ENCODE results near the gene SLC35D1.
"Not testable (repeated sequence)": the region's sequence is repeated elsewhere in the genome, so short reads cannot be mapped to it uniquely, and the experiment has no call there.

Gene SLC35D1

GRCh38 chr1:67053785-67054772, at the start of gene SLC35D1:
SLC35D1 (minus strand) TSS chr1:67054148; CDS start chr1:67054013, 135 bp downstream.
- DNase-seq (ENCODE audit: low read depth in 2 of 2), result peak; percentile 64 to 69

GRCh38 chr1:67103548-67103947, 49.6 kb upstream of the SLC35D1 start:
- no peak for DNase-seq (ENCODE audit: low read depth in 2 of 2)

- no peak for DNase-seq (ENCODE audit: low read depth in 2 of 2)
These were observed 46.9 kb upstream of the SLC35D1 start for GRCh38 chr1:67100833-67101232.

DNA sequence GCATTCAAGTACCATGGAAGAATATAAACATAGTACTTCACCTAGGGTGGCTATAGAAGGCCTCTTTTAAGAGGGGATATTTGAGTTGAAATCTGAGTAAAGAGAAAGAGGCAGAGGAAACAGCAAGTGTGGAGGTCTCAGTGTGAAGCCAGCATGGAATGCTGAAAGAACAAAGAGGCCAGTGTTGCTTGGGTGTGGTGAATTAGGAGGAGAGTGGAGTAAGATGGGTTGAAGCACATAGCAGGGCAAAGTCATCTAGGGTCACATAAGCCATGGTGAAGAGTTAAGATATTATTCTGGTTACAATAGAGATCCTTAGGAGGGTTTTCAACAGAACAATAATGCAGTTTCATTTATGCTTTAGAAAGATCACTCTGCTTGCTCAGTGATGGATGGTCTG, 43.4 kb upstream of the SLC35D1 start:
- no peak for DNase-seq (ENCODE audit: low read depth in 2 of 2)

DNA sequence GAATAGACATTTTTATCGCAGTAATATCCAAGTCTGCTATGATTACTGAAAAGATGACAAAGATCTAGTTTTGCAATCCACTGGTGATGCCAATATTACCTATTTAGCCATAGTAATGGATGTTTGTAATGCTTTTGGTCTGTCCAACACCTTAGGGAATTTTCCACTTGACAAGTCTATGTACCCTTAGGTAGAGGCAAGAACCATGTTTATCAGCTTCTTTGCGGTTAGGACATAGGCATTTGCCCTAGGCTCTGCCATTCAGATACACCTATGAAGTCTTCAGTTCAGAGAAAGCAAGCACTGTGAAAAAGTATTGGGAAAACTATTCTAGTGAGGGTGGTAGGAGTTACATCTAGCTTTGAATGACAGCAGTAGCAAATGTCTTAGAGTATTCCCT, 40.2 kb upstream of the SLC35D1 start:
- DNase-seq (ENCODE audit: low read depth in 2 of 2), result no peak

GRCh38 chr1:67089685-67090208, 35.8 kb upstream of the SLC35D1 start:
- no peak for DNase-seq (ENCODE audit: low read depth in 2 of 2)

- no peak for DNase-seq (ENCODE audit: low read depth in 2 of 2)
These were observed 34.5 kb upstream of the SLC35D1 start for GRCh38 chr1:67088440-67088839.

GRCh38 chr1:67085326-67085725, 31.4 kb upstream of the SLC35D1 start:
- no peak for DNase-seq (ENCODE audit: low read depth in 2 of 2)

DNA sequence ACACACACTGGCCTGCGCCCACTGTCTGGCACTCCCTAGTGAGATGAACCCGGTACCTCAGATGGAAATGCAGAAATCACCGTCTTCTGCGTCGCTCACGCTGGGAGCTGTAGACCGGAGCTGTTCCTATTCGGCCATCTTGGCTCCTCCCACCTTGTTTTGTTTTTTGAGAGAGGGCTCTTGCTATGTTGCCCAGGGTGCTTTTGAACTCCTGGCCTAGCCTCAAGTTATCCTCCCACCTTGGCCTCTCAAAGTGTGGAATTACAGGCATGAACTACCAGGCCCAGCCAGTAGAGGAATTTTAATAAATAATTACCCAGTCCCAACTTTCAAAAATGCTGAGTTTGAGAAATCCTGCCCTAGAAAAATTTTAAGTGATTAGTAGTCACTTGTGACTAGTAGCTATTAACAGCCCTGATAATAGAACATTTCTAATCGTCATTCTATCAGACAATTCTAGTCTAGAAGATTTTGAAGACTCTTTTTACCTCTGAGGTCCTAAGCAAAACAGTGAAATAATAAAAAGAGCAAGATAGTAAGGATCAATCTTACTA, 30.9 kb upstream of the SLC35D1 start:
- no peak for DNase-seq (ENCODE audit: low read depth in 2 of 2)

GRCh38 chr1:67078291-67078690, 24.3 kb upstream of the SLC35D1 start:
- DNase-seq (ENCODE audit: low read depth in 2 of 2), result no peak

- no peak for DNase-seq (ENCODE audit: low read depth in 2 of 2)
These were observed 23.6 kb upstream of the SLC35D1 start for GRCh38 chr1:67077593-67077992.

DNA sequence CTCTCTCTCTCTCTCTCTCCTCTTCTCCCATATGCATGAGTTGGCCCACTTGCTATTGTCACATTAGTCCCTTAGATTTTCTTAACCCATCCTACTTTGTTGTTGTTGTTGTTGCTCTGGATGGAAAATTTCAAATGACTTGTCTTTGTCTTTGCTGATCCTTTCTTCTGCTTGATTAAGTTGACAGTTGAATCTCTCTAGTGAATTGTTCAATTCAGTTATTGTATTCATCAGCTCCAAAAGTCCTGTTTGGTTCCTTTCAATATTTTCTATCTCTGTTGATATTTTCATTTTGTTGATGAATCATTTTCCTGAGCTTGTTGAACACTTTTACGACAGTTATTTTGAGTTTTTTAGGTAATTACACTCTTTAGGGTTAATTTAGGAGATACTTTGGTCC, 18.8 kb upstream of the SLC35D1 start:
- DNase-seq (ENCODE audit: low read depth in 2 of 2), result no peak

DNA sequence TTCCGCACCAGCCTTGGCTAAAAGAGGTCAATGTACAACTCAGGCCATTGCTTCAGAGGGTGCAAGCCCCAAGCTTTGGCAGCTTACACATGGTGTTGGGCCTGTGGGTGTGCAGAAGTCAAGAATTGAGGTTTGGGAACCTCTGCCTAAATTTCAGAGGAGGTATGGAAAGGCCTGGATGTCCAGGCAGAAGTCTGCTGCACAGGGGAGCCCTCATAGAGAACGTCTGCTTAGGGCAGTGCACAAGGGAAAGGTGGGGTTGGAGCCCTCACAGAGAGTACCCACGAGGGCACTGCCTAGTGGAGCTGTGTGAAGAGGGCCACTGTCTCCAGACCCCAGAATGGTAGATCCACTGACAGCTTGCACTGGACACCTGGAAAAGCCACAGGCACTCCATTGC, 13.7 kb upstream of the SLC35D1 start:
- not testable (repeated sequence) for DNase-seq (ENCODE audit: low read depth in 2 of 2)

DNA sequence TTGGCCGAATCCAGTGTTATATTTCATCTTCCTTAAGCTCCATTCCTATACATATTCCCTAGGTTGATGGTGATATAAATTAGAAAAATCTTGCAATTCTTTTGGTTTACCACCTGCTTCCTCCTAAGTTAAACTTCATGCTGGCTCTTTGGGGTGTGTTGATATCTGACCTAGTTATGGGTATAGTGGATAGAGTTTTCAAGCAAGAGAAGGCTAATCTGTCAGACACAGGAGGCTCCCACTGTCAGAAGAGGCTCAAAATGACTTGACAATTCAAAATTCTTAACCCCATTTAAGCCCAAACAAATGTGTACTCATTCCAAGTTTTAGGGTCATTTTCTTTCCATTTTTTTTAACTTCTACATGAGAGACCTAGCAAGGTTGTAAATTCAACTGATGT, 8.5 kb upstream of the SLC35D1 start:
- no peak for DNase-seq (ENCODE audit: low read depth in 2 of 2)

GRCh38 chr1:67061266-67061665, 7.3 kb upstream of the SLC35D1 start:
- no peak for DNase-seq (ENCODE audit: low read depth in 2 of 2)

DNA sequence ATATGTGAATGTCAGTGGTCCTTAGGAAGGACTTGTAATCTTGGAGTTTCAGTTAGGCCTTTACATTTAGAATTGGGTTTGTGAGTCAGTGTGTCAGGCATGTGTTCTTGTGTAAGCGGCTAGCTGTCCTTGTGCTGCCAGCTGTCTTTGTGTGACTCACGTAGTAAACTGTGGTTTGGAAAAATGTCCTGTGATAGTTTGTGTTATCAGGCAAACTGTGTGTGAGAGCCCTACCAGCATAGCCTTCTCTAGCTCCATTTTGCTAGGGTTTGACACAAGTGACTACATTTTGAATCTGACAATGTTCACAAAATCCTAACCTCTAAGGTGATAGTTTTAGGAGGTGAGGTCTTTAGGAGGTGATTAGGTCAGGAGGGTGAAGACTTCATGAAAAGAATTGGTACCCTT, 6.9 kb upstream of the SLC35D1 start:
- no peak for DNase-seq (ENCODE audit: low read depth in 2 of 2)

DNA sequence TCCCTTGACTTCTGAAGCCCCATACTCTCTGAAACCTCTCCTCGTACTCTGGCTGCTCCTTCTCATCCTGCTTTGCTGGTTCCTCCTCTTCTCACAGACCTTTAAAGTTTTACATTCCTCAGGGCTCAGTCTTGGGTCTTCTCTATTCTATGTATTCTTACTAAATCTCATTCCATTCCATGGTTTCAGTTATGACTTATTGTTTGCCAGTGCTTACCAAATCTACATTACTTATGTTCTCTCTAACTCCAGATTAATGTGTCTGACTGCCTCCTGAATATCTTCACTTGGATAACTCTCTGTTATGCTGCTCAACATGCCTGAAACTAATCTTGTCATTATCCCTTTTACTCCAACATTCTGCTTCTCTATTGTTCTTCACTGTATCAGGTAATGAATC, 5.4 kb upstream of the SLC35D1 start:
- DNase-seq (ENCODE audit: low read depth in 2 of 2), result no peak

GRCh38 chr1:67058761-67059160, 4.8 kb upstream of the SLC35D1 start:
- DNase-seq (ENCODE audit: low read depth in 2 of 2), result no peak

DNA sequence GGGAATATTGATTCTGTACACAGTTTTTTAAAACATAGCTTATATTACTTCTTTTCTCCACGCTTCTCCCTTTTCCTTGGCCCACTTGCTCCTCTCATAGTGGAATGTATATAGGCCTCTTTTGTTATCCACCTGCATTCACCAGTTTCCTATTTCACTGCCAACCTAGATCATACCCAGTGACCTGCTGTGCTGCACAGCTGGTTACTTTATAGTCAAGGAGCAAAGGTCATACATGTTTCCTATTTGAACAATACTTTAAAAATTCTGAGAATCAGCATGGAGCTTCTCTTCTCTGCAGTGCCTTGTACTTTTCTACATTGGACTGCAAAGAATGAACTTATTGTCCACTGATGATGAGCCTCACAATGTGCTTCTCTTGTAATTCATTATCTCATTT, 4.3 kb upstream of the SLC35D1 start:
- no peak for DNase-seq (ENCODE audit: low read depth in 2 of 2)

- no peak for DNase-seq (ENCODE audit: low read depth in 2 of 2)
These were observed 488 bp downstream of the SLC35D1 start for GRCh38 chr1:67053535-67053784.

DNA sequence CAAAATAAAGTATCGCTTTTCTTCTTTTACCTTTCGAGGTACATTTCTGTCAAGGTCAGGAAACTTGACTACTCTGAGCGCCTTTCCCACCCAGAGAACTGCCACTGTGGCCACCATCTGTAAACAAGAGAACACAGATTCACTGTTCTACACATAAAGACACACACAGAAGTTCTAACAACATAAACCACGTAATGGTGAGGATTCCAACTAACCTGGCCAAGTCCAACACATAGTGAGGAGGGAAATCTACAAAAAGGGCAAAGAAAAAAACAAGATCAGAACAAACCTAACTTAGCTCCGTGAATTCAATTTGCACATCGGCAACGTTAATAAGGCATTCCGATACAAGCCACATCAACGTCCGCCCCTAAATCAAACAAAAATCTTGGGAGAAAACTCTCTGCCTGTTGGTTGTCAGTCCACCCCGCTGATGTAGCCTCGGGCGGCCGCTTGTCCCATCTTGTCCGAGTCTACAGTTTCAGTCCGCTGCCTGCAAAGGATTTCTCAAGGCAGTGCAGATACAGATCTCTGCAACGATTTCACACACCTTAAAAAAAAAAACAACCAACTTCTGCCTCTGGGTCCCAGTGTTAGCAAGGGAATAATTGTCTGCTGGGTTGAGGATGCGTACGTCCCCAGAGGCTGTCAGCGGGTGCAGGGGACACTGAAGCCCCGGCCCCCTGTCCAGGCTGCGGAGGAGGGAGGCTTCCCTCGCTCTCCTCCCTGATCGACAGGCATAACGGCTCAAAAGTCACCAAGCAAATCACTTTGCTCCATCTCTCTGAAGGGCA, 1.0 kb downstream of the SLC35D1 start:
- peak in 1 of 2 donors; percentile 12 for DNase-seq (ENCODE audit: low read depth in 2 of 2)

- no peak for DNase-seq (ENCODE audit: low read depth in 2 of 2)
These were observed 2.8 kb downstream of the SLC35D1 start for GRCh38 chr1:67051196-67051595.

All from stimulated activated CD8-positive, alpha-beta memory T cell treated with anti-CD3 and anti-CD28 coated beads, Interleukin-7, amount 100 ng/mL, for 4 hours (primary cell).